ENCODE measurements around the gene RABEP2.

RABEP2 gene

DNA sequence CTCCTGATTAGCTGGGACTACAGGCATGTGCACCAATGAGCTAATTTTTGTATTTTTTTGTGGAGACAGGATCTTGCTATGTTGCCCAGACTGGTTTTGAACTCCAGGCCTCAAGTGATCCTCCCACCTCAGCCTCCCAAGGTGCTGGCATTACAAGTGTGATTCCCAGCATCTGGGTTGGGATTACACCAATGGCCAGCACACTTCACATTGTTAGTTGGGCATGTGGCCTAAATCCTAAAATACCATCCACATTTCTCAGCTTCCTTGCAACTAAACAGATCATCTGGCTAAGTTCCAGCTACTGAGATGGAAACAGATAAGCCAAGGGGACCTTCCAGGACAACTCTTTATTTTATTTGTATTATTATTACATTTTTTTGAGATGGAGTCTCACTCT is 9.9 kb downstream of the RABEP2 start:
- no peak overlapping the region for H3K27ac ChIP-seq
- intact Hi-C loops (cut with DNase I; ENCODE audit: low total_unique reads): loop anchor here (10.0 kb wide), 1 partner anchor 60 kb away; the partner anchor contains the start of gene SPNS1
- no peak for DNase-seq
- TF ChIP-seq, protein P1, sequence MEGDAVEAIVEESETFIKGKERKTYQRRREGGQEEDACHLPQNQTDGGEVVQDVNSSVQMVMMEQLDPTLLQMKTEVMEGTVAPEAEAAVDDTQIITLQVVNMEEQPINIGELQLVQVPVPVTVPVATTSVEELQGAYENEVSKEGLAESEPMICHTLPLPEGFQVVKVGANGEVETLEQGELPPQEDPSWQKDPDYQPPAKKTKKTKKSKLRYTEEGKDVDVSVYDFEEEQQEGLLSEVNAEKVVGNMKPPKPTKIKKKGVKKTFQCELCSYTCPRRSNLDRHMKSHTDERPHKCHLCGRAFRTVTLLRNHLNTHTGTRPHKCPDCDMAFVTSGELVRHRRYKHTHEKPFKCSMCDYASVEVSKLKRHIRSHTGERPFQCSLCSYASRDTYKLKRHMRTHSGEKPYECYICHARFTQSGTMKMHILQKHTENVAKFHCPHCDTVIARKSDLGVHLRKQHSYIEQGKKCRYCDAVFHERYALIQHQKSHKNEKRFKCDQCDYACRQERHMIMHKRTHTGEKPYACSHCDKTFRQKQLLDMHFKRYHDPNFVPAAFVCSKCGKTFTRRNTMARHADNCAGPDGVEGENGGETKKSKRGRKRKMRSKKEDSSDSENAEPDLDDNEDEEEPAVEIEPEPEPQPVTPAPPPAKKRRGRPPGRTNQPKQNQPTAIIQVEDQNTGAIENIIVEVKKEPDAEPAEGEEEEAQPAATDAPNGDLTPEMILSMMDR (IDR thresholded peaks at IDR 0.05): no peak
- H3K27me3 ChIP-seq: no peaks in the 10 kb centered on the region
- no peaks in the 10 kb centered on the region for H3K9me3 ChIP-seq
- H3K4me3 ChIP-seq: no peak overlapping the region
- peaks cover 26 to 85% (median 39%) of the 10 kb centered on the region in 3 donors for H3K36me3 ChIP-seq
- H3K4me1 ChIP-seq: no peaks in the 10 kb centered on the region

DNA sequence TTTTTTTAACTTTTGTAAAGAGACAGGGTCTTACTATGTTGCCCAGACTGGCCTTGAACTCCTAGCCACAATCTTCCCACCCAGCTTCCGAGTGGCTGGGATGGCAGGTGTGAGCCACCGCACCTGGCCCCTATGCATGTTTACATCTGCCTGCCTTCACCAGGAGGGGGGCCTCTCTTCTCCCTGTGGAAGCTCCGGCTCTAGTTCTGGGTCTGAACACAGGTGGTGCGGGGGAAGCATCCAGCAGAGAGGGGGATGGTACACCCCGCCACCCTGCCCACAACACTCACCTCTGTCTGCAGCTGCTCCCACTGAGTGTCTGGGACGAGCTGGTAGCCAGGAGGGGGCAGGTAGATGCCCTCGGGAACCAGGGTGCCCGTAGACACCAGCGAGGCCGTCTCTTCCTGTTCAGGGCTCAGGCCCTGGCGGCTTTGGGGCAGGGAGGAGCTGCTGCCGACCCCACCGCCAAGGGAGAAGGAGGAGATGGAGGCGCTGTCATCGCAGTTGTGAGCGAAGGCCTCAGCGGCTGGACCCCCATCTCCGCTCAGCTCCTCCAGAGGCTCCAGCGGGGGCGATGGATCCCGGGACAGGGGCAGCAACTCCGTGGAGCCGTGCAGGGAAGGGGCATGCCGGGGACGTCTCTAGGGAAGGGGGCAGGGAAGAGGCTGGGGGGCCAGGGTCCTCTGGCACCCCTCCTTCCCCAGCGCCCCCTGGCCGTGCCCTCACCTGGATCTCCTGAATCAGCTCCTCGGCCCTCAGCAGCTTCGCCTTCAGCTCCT is 10.9 kb downstream of the RABEP2 start:
- no peaks in the 10 kb centered on the region for H3K27me3 ChIP-seq
- no peak for DNase-seq
- no peak overlapping the region for H3K27ac ChIP-seq
- no peak overlapping the region for H3K4me3 ChIP-seq
- H3K36me3 ChIP-seq: peaks cover 20 to 85% (median 38%) of the 10 kb centered on the region in 3 donors
- no peaks in the 10 kb centered on the region for H3K9me3 ChIP-seq
- intact Hi-C loops (cut with DNase I; ENCODE audit: low total_unique reads): loop anchor here (10.0 kb wide), 1 partner anchor 61 kb away; the partner anchor contains the start of gene SPNS1
- no peaks in the 10 kb centered on the region for H3K4me1 ChIP-seq
- TF ChIP-seq, protein P1 (IDR thresholded peaks at IDR 0.05): no peak

DNA sequence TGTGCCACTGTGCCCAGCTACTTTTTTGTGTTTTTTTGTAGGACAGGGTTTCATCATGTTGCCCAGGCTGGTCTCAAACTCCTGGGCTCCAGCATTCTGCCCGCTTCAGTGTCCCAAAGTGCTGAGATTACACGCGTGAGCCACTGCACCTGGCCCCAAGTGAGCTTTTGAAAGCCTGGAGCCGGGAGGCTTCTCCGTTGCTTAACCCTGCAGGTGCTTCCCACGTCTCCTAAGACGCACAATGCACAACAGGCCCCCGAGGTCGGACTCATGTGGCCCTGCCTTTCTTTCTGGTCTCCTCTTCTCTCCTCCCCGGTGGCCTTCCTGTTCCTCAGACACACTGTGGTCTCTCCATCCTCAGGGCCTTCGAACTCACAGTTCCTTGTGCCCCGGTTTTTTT is 12.5 kb downstream of the RABEP2 start:
- intact Hi-C loops (cut with DNase I; ENCODE audit: low total_unique reads): loop anchor here (10.0 kb wide), 1 partner anchor 62 kb away; the partner anchor contains the start of gene SPNS1
- Histone ChIP-seq H3K36me3 (peaks cover 18 to 83% (median 37%) of the 10 kb centered on the region in 3 donors), H3K9me3 (no peaks in the 10 kb centered on the region), H3K4me3 (no peak overlapping the region), H3K27ac (no peak overlapping the region), H3K27me3 (no peaks in the 10 kb centered on the region), H3K4me1 (no peaks in the 10 kb centered on the region)
- no peak for DNase-seq
- TF ChIP-seq, protein P1 (IDR thresholded peaks at IDR 0.05): no peak

DNA sequence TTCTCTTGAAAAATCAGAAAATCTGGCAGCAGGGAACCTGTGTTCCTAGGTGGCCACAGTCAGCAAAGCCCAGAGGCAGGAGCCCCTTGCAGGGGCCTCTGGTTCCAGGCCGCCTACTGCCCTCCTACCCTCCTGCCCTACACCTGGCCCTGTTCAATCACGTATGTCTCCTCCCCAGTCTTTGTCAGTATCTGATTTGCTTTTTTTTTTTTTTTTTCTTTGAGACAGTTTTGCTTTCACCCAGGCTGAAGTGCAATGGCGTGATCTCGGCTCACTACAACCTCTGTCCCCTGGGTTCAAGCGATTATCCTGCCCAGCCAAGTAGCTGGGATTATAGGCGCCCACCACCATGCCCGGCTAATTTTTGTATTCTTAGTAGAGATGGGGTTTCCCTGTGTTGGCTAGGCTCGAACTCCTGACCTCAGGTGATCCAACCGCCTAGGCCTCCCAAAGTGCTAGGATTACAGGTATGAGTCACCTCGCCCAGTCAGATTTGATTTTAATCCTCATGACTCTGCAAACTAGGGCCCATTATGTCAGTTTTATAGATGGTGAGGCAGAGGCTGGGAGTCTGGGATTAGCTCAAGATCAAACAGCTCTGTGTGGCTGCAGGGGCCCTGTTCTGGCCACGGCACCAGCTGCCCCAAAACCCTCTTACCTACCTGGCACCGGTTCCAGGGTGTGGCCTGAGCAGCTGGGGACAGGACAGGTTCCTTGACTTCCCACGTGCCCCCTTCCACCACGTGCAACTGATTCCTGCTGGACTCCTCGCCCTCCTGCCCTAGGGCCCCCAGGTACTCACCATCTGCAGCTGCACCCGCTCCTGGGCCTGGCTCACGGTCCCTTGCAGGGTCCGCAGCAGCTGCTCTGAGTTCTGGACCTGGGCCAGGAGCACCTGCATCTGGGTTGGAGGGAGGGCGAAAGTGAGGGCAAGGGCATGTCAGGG is 14.7 kb downstream of the RABEP2 start:
- peaks cover 18 to 81% (median 45%) of the 10 kb centered on the region in 3 donors for H3K36me3 ChIP-seq
- no peaks in the 10 kb centered on the region for H3K9me3 ChIP-seq
- TF ChIP-seq, protein P1 (IDR thresholded peaks at IDR 0.05): no peak
- intact Hi-C loops (cut with DNase I; ENCODE audit: low total_unique reads): loop anchor here (10.0 kb wide), 1 partner anchor 64 kb away; the partner anchor contains the start of gene SPNS1
- H3K27me3 ChIP-seq: no peaks in the 10 kb centered on the region
- no peak overlapping the region for H3K4me3 ChIP-seq
- H3K27ac ChIP-seq: no peak overlapping the region
- DNase-seq: no peak
- H3K4me1 ChIP-seq: no peaks in the 10 kb centered on the region

DNA sequence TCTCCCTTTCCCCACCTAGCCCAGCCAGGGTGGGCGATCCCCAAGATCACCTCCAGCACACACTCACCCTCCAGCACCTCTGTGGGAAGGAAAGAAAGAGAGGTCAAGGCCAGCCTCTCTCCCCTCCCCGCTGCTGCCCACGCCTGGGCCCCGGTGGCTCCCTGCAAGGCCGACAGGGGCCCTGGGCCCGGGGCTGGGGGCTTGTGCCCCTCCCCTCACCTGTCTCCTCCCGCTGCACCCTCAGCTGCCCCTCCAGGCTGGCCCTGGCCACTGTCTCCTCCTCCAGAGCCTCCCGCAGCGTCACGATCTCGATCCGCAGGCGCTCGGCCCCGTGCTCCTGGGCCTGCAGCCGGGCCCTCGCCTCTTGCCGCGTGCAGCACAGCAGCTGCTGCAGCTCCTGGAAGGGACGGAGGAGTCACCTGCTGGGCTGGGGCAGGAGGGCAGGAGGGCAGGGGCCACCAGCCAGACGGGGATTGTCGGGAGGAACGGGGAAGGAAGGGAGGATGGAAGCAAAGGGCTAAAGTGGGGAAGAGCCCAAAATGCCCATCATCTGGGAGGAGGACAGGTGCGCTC is 19.2 kb downstream of the RABEP2 start:
- TF ChIP-seq, protein P1 (IDR thresholded peaks at IDR 0.05): no peak
- Histone ChIP-seq H3K27ac (no peak overlapping the region), H3K4me3 (no peak overlapping the region), H3K27me3 (no peaks in the 10 kb centered on the region), H3K4me1 (no peaks in the 10 kb centered on the region), H3K9me3 (no peaks in the 10 kb centered on the region), H3K36me3 (peaks cover 9 to 74% (median 37%) of the 10 kb centered on the region in 3 donors)
- intact Hi-C loops (cut with DNase I; ENCODE audit: low total_unique reads): no loop called here
- DNase-seq: no peak
